OCI-LY3 (cell line): Measurements from ENCODE around the gene DRAP1.
"Not testable (repeated sequence)": the region's sequence is repeated elsewhere in the genome, so short reads cannot be mapped to it uniquely, and the experiment has no call there.

ENCODE experiments used
- H2AFZ ChIP-seq: fragments of 200-600, 300-600 bp; shearing (Covaris generic); 2 replicates; pipeline ENCODE4 v1.6.0; 2014; ENCODE audit warnings: antibody characterized with exemption, low read depth, low read length
- H3K27ac ChIP-seq: fragments of 200-600, 300-600 bp; sonication (generic); 2 replicates; pipeline ENCODE4 v1.5.1; 2014; ENCODE audit warnings: mild to moderate bottlenecking, low read length, moderate library complexity, mixed read lengths
- H3K27me3 ChIP-seq: fragments of 200-600, 300-600 bp; sonication (generic); 2 replicates; pipeline ENCODE4 v1.6.1; 2014; ENCODE audit warnings: low read depth, low read length, mixed read lengths
- H3K36me3 ChIP-seq: fragments of 200-600, 300-600 bp; sonication (generic); replicated peaks from 2 replicates; pipeline ENCODE3; 2014; ENCODE audit warnings: low read depth, low read length, mixed read lengths
- H3K4me1 ChIP-seq: fragments of 300-600, 200-600 bp; sonication (generic); 2 replicates; pipeline ENCODE4 v1.6.1; 2014; ENCODE audit warnings: low read length, mixed read lengths
- H3K4me2 ChIP-seq: fragments of 200-600, 300-600 bp; sonication (generic); 2 replicates; pipeline ENCODE4 v1.6.1; 2014; ENCODE audit warnings: low read length, mixed read lengths
- H3K4me3 ChIP-seq: fragments of 300-600, 200-600 bp; sonication (generic); 2 replicates; pipeline ENCODE4 v1.5.1; 2014; ENCODE audit warnings: antibody characterized with exemption, mild to moderate bottlenecking, low read length, moderate library complexity
- H3K79me2 ChIP-seq: fragments of 300-600, 200-600 bp; shearing (Covaris generic); 2 replicates; pipeline ENCODE4 v1.6.1; 2014; ENCODE audit warnings: mild to moderate bottlenecking, low read length, mixed read lengths
- H3K9ac ChIP-seq: fragments of 300-600, 200-600 bp; shearing (Covaris generic); 2 replicates; pipeline ENCODE4 v1.6.0; 2014; ENCODE audit warnings: mild to moderate bottlenecking, low read length, moderate library complexity
- H3K9me3 ChIP-seq: fragments of 200-600, 300-600 bp; shearing (Covaris generic); 2 replicates; pipeline ENCODE4 v1.6.1; 2014; ENCODE audit warnings: low read length, mixed read lengths; ENCODE audit not compliant: insufficient read depth
- H4K20me1 ChIP-seq: fragments of 200-600, 300-600 bp; sonication (generic); 2 replicates; pipeline ENCODE4 v1.6.1; 2016; ENCODE audit warnings: low read length, mixed read lengths; ENCODE audit not compliant: insufficient read depth
- EZH2phosphoT487 ChIP-seq: fragments of 200-600 bp; shearing (Covaris generic); IDR thresholded peaks from 2 replicates; pipeline ENCODE4 v1.6.1; 2018; ENCODE audit warnings: antibody characterized with exemption, mixed run types, low read depth
- TF ChIP-seq, protein P1 (sequence below): fragments of 200-600, 300-600 bp; sonication (generic); IDR thresholded peaks from 2 replicates; pipeline ENCODE4 v1.5.1; 2014; ENCODE audit warnings: antibody characterized with exemption, low read length, low read depth

Gene DRAP1

GRCh38 chr11:65947603-65948125 lies 28.4 kb downstream of the DRAP1 start:
- no peak overlapping the region for H3K27ac ChIP-seq
- H3K79me2 ChIP-seq: no peaks in the 10 kb centered on the region
- no peaks in the 10 kb centered on the region for H3K9me3 ChIP-seq
- H2AFZ ChIP-seq: no peak overlapping the region
- no peaks in the 10 kb centered on the region for H3K4me1 ChIP-seq
- TF ChIP-seq, protein P1, sequence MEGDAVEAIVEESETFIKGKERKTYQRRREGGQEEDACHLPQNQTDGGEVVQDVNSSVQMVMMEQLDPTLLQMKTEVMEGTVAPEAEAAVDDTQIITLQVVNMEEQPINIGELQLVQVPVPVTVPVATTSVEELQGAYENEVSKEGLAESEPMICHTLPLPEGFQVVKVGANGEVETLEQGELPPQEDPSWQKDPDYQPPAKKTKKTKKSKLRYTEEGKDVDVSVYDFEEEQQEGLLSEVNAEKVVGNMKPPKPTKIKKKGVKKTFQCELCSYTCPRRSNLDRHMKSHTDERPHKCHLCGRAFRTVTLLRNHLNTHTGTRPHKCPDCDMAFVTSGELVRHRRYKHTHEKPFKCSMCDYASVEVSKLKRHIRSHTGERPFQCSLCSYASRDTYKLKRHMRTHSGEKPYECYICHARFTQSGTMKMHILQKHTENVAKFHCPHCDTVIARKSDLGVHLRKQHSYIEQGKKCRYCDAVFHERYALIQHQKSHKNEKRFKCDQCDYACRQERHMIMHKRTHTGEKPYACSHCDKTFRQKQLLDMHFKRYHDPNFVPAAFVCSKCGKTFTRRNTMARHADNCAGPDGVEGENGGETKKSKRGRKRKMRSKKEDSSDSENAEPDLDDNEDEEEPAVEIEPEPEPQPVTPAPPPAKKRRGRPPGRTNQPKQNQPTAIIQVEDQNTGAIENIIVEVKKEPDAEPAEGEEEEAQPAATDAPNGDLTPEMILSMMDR: no peak
- TF ChIP-seq EZH2phosphoT487: no peak
- H3K4me2 ChIP-seq: no peak overlapping the region
- H4K20me1 ChIP-seq: no peaks in the 10 kb centered on the region
- H3K9ac ChIP-seq: no peak overlapping the region
- no peak overlapping the region for H3K4me3 ChIP-seq
- no peaks in the 10 kb centered on the region for H3K27me3 ChIP-seq
- H3K36me3 ChIP-seq: no peaks in the 10 kb centered on the region

- H2AFZ ChIP-seq, H3K4me3 ChIP-seq, H3K36me3 ChIP-seq, H4K20me1 ChIP-seq, H3K4me1 ChIP-seq, H3K79me2 ChIP-seq, H3K9me3 ChIP-seq, H3K27ac ChIP-seq, H3K4me2 ChIP-seq, H3K27me3 ChIP-seq, H3K9ac ChIP-seq: not testable (repeated sequence)
These were observed 31.5 kb downstream of the DRAP1 start for GRCh38 chr11:65950711-65951110.

DNA sequence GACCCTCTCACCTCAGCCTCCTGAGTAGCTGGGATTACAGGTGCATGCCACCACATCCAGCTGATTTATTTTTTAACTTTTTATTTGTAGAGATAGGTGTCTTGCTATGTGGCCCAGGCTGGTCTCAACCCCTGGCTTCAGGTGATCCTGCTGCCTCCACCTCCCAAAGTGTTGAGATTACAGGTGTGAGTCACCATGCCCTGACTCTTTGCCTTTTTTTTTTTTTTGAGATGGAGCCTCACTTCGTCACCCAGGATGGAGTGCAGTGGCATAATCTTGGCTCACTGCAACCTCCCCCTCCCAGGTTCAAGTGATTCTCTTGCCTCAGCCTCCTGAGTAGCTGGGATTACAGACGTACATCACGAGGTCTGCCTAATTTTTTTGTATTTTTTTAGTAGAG lies 32.4 kb downstream of the DRAP1 start:
- H3K9ac ChIP-seq, H3K4me3 ChIP-seq, H3K27me3 ChIP-seq, H3K4me1 ChIP-seq, H2AFZ ChIP-seq, H3K36me3 ChIP-seq, H3K9me3 ChIP-seq, H4K20me1 ChIP-seq, H3K79me2 ChIP-seq, H3K4me2 ChIP-seq, H3K27ac ChIP-seq: not testable (repeated sequence)

DNA sequence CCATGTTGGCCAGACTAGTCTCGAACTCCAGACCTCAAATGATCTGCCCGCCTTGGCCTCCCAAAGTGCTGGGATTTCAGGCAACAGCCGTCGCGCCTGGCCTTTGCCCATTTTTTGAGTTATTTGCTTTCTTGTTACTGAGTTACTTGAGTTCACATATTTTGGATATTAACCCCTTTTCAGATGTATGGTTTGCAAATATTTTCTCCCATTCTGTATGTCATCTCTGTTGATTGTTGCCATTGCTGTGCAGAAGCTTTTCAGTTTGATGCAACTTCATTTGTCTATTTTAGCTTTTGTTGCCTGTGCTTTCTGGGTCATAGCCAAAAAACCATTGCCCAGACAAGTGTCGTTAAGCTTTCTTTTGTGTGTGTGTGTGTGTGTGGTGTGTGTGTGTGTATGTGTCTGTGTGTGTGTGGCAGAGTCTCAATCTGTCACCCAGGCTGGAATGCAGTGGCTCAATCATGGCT lies 32.9 kb downstream of the DRAP1 start:
- no peak overlapping the region for H3K4me2 ChIP-seq
- peaks cover 9% of the 10 kb centered on the region for H3K4me1 ChIP-seq
- no peak overlapping the region for H3K9ac ChIP-seq
- no peak overlapping the region for H2AFZ ChIP-seq
- H3K27me3 ChIP-seq: no peaks in the 10 kb centered on the region
- no peak overlapping the region for H3K27ac ChIP-seq
- no peaks in the 10 kb centered on the region for H3K9me3 ChIP-seq
- no peaks in the 10 kb centered on the region for H3K79me2 ChIP-seq
- no peaks in the 10 kb centered on the region for H4K20me1 ChIP-seq
- H3K4me3 ChIP-seq: no peak overlapping the region
- TF ChIP-seq EZH2phosphoT487: no peak
- TF ChIP-seq, protein P1: no peak
- no peaks in the 10 kb centered on the region for H3K36me3 ChIP-seq

GRCh38 chr11:65953471-65953870 lies 34.2 kb downstream of the DRAP1 start:
- H3K27me3 ChIP-seq: no peaks in the 10 kb centered on the region
- H3K4me3 ChIP-seq: no peak overlapping the region
- no peak overlapping the region for H3K27ac ChIP-seq
- no peaks in the 10 kb centered on the region for H3K79me2 ChIP-seq
- H3K9me3 ChIP-seq: no peaks in the 10 kb centered on the region
- H3K36me3 ChIP-seq: no peaks in the 10 kb centered on the region
- no peak overlapping the region for H2AFZ ChIP-seq
- TF ChIP-seq, protein P1: no peak
- no peak for TF ChIP-seq EZH2phosphoT487
- H3K4me2 ChIP-seq: no peak overlapping the region
- H3K9ac ChIP-seq: no peak overlapping the region
- H4K20me1 ChIP-seq: no peaks in the 10 kb centered on the region
- peaks cover 11% of the 10 kb centered on the region for H3K4me1 ChIP-seq
